Mammary epithelial cell (primary cell): ENCODE data around the gene CCL15.

ENCODE experiments used
- EZH2 ChIP-seq: IDR thresholded peaks from 2 replicates; pipeline ENCODE4 v1.6.1; 2012; ENCODE audit warnings: low read length, inconsistent platforms, borderline replicate concordance
- TF ChIP-seq, protein P1 (sequence below), 2 donors: IDR thresholded peaks in 1 of 2; conservative IDR thresholded peaks in 1 of 2; 2 replicates each; pipeline ENCODE4 v1.5.1; 2011 to 2012; ENCODE audit warnings: inconsistent platforms in 2 of 2, low read length in 2 of 2, mild to moderate bottlenecking in 2 of 2, control low read depth in 1 of 2, low read depth in 1 of 2; ENCODE audit not compliant: insufficient read depth in 1 of 2; ENCODE audit errors: extremely low read depth in 1 of 2

DNA sequence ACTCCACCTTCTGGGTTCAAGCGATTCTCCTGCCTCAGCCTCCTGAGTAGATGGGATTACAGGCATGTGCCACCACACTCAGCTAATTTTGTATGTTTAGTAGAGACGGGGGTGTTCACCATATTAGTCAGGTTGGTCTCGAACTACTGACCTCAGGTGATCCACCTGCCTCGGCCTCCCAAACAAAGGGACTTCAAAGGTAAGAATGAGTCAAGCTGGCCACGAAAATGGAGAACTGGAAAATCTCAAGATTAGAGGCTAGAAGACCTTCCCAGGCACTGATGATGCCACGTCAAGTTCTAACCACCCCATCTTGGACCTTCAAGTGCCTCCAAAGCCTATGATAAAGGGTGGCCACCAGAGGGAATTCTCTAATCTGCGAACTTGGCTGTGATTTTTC, 1.3 kb upstream of the CCL15 start:
- TF ChIP-seq EZH2: no peak
- TF ChIP-seq, protein P1, sequence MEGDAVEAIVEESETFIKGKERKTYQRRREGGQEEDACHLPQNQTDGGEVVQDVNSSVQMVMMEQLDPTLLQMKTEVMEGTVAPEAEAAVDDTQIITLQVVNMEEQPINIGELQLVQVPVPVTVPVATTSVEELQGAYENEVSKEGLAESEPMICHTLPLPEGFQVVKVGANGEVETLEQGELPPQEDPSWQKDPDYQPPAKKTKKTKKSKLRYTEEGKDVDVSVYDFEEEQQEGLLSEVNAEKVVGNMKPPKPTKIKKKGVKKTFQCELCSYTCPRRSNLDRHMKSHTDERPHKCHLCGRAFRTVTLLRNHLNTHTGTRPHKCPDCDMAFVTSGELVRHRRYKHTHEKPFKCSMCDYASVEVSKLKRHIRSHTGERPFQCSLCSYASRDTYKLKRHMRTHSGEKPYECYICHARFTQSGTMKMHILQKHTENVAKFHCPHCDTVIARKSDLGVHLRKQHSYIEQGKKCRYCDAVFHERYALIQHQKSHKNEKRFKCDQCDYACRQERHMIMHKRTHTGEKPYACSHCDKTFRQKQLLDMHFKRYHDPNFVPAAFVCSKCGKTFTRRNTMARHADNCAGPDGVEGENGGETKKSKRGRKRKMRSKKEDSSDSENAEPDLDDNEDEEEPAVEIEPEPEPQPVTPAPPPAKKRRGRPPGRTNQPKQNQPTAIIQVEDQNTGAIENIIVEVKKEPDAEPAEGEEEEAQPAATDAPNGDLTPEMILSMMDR (conservative IDR thresholded peaks at IDR 0.05 in 1 of 2, IDR thresholded peaks at IDR 0.05 in 1 of 2; ENCODE audit: extremely low read depth in 1 of 2, insufficient read depth in 1 of 2, low read depth in 1 of 2, low read length in 2 of 2): no peak
